IPS-20b (cell line): ENCODE measurements around the gene CDK13.

Source experiments
- H3K27ac ChIP-seq: one replicate; pipeline ENCODE4 v1.5.1; 2013; ENCODE audit warnings: low read length
- H3K27me3 ChIP-seq: 2 replicates; pipeline ENCODE4 v1.6.1; 2013; ENCODE audit warnings: mild to moderate bottlenecking, low read length, inconsistent platforms; ENCODE audit not compliant: insufficient read depth
- H3K36me3 ChIP-seq: 2 replicates; pipeline ENCODE4 v1.6.1; 2013; ENCODE audit warnings: low read depth, mild to moderate bottlenecking, inconsistent platforms, low read length, moderate library complexity; ENCODE audit not compliant: insufficient read depth
- H3K4me1 ChIP-seq: 2 replicates; pipeline ENCODE4 v1.6.1; 2013; ENCODE audit warnings: mild to moderate bottlenecking, control low read depth, inconsistent platforms, low read length, moderate library complexity; ENCODE audit not compliant: insufficient read depth
- H3K4me3 ChIP-seq: 2 replicates; pipeline ENCODE4 v1.5.1; 2013; ENCODE audit warnings: mild to moderate bottlenecking, low read length, inconsistent platforms
- H3K9ac ChIP-seq: 2 replicates; pipeline ENCODE4 v1.6.1; 2013; ENCODE audit warnings: low read depth, mild to moderate bottlenecking, inconsistent platforms, low read length, moderate library complexity
- H3K9me3 ChIP-seq: 2 replicates; pipeline ENCODE4 v1.6.1; 2013; ENCODE audit warnings: mild to moderate bottlenecking, low read depth, low read length, inconsistent platforms; ENCODE audit not compliant: insufficient read depth

The CDK13 gene

DNA sequence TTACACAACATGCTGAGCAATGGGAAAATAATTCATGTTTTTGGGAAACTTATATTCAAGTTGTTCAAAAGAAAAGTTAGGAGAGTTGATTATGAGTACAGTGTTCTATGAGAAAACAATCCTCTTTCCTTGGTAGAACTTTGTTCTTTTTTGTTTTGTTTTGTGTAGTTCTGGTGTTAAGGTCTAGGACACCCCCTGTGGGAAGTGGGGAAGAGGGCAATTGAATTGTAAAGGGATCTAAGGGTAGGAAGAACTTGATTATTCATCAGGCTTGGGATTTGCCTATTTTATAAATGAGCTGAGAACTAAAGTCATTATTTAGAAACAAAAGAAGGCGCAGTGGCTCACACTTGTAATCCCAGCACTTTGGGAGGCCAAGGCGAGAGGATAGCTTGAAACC lies 25.9 kb upstream of the CDK13 start:
- H3K9me3 ChIP-seq, result no peaks in the 10 kb centered on the region
- peaks cover 9% of the 10 kb centered on the region; the same call in 1 of the 2 replicates for H3K4me1 ChIP-seq
- no peak overlapping the region for H3K4me3 ChIP-seq
- no peak overlapping the region for H3K27ac ChIP-seq
- H3K36me3 ChIP-seq, result no peaks in the 10 kb centered on the region
- H3K9ac ChIP-seq, result no peak overlapping the region
- no peaks in the 10 kb centered on the region for H3K27me3 ChIP-seq

DNA sequence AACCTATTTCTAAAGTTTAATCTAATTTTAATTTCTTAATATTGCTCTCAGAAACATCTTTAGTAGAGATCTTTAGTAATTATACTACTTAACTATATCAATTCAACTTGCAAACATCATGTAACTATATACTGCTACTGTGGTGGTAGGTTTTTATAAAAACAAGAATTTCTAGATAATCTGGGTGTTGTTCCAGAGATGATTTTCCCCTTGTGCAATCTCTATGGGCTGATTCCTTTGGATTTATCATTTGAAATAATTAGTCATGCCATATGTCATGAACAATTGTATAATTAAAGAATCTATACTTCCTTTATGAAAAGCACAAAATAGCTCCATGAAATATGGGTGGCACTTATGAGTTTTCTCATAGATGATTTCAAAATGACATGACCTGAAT lies 23.9 kb upstream of the CDK13 start:
- Histone ChIP-seq H3K27ac (no peak overlapping the region), H3K9me3 (no peaks in the 10 kb centered on the region), H3K4me3 (no peak overlapping the region)

DNA sequence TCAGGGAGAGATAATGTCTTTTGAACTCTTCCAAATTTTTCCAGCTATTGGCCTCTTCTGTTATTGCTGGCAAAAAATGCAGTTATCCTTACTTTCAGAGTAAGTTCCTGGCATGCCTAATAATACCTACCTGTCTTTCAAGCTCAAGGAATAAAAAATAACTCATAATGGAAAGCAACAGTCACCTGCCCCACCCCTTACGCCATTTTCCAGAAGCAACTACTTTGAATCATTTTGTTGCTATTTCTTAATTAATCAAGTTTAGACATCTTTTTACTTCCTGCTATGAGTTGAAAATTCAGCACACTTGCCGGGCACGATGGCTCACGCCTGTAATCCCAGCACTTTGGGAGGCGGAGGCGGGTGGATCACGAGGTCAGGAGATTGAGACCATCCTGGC lies 23.0 kb upstream of the CDK13 start:
- Histone ChIP-seq H3K27ac (no peak overlapping the region), H3K27me3 (no peaks in the 10 kb centered on the region), H3K4me3 (no peak overlapping the region), H3K9ac (no peak overlapping the region), H3K36me3 (no peaks in the 10 kb centered on the region), H3K9me3 (no peaks in the 10 kb centered on the region), H3K4me1 (peaks cover 9% of the 10 kb centered on the region; the same call in 1 of the 2 replicates)

More for the DNA sequence above, 23.9 kb upstream of the CDK13 start:
- H3K27me3 ChIP-seq, result no peaks in the 10 kb centered on the region
- peaks cover 9% of the 10 kb centered on the region; the same call in 1 of the 2 replicates for H3K4me1 ChIP-seq
- H3K36me3 ChIP-seq, result no peaks in the 10 kb centered on the region
- H3K9ac ChIP-seq, result no peak overlapping the region

DNA sequence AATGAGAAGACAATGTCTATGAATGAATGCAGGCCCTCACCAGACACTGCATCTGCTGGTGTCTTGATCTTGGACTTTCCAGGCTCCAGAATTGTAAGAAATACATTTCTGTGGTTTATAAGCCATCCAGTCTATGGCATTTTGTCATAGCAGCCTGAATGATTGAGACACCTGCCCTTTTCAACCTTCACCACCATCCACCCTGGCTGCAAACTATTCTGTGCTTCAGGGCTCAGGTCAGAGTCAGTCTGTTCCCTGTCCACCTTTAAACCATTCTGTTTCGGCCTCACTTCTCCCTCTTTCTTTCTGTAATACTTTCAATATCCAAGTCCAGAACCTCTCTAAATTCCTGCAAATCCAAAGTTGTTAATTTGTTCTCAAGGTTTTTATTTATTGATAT lies 15.9 kb upstream of the CDK13 start:
- Histone ChIP-seq H3K27ac (no peak overlapping the region), H3K27me3 (no peaks in the 10 kb centered on the region), H3K9ac (no peak overlapping the region), H3K36me3 (no peaks in the 10 kb centered on the region), H3K4me1 (no peaks in the 10 kb centered on the region), H3K4me3 (no peak overlapping the region), H3K9me3 (no peaks in the 10 kb centered on the region)

DNA sequence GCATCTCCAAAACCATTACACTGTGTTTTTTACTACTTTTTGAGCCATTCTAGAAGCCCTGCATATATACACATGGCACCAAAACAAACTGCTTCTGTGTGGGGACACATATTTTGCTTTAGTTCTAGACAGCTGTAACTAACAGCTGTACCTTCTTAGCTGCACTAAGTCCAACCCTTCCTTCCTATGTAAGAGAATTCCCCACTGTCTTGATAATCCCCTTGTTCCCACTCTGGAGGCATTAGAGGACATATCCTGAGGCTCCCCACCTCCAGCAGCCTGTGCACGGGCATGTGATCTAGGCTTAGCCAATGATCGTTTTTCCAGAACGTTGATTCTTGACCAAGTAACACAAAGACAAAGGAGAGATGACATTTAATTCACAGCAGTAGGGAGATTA lies 13.3 kb upstream of the CDK13 start:
- no peaks in the 10 kb centered on the region for H3K4me1 ChIP-seq
- H3K36me3 ChIP-seq, result no peaks in the 10 kb centered on the region
- no peaks in the 10 kb centered on the region for H3K27me3 ChIP-seq
- no peak overlapping the region for H3K4me3 ChIP-seq
- no peaks in the 10 kb centered on the region for H3K9me3 ChIP-seq
- H3K27ac ChIP-seq, result no peak overlapping the region
- no peak overlapping the region for H3K9ac ChIP-seq

DNA sequence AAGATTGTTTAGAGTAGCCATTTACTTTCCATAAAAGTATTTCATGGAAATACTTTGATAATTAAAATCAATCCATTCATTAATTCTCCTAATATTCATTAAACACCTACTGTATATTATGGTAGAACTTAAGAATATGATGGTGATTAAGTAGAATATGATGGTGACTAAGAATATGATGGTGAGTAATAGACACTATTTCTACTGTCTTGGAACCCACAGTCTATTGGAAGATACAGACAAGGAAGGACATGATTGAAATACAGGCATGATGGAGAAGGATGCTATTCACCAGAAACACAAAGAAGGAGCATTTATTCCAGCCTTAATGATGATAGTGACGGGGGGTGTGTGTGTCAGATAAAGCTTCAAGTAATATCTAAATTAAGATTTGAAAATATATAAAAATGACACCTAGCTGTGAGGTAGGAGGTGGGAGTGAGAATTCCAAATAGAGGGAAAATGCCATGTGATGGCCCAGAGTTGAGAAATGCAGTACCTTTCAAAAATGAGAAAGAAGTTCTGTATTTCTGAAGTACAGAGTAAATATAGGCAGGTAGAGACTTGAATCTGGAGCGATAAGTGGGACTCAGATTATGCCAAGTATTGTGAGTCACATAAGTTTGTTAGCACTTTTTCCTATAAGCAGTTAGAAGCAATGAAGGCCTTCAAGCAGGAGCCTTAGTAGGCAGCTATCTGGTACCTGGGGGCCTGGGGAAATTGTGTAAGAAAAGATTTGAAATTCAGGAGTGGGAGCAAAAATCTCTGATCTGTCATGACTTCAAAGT lies 12.5 kb upstream of the CDK13 start:
- no peaks in the 10 kb centered on the region for H3K9me3 ChIP-seq
- H3K27me3 ChIP-seq, result no peaks in the 10 kb centered on the region
- H3K4me1 ChIP-seq, result no peaks in the 10 kb centered on the region
- no peak overlapping the region for H3K4me3 ChIP-seq
- H3K36me3 ChIP-seq, result no peaks in the 10 kb centered on the region
- H3K27ac ChIP-seq, result no peak overlapping the region
- H3K9ac ChIP-seq, result no peak overlapping the region

DNA sequence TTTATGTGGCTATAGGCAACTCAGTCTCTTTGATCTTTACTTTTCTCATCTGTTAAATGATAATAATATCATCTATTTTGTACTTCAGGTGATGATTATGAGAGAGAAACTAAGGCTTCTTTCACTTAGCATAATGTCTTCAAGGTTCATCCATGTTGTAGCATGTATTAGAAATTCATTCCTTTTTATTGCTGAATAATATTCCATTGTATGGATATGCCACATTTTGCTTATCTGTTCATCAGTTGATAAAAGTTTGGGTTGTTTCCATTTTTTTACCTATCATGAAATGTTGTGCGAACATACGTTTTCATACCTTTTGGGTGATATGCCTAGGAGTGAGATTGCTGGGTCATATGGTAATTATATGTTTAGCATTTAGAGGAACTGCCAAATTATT lies 7.2 kb upstream of the CDK13 start:
- H3K4me3 ChIP-seq, result no peak overlapping the region
- H3K27ac ChIP-seq, result no peak overlapping the region
- H3K9ac ChIP-seq, result no peak overlapping the region
- H3K4me1 ChIP-seq, result no peaks in the 10 kb centered on the region
- H3K36me3 ChIP-seq, result no peaks in the 10 kb centered on the region
- no peaks in the 10 kb centered on the region for H3K27me3 ChIP-seq
- H3K9me3 ChIP-seq, result no peaks in the 10 kb centered on the region

DNA sequence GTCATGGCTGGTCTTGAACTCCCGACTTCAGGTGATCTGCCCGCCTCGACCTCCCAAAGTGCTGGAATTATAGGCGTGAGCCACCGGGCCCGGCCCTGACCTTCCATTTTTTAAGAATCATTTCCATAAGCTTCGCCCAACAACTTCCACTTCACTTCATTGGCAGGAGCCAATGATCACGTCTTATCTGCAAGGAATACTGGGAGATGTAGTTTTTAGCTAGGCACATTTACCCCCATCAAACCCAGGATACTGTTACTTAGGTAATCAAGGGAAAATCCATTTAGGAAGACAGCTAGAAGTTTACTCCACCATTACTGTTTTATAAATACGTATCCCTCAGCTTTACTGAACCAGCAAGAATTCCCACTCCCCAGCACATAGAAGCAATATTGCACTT lies 3.4 kb upstream of the CDK13 start:
- no peaks in the 10 kb centered on the region for H3K4me1 ChIP-seq
- no peak overlapping the region for H3K4me3 ChIP-seq
- no peak overlapping the region for H3K9ac ChIP-seq
- no peak overlapping the region for H3K27ac ChIP-seq
- H3K36me3 ChIP-seq, result no peaks in the 10 kb centered on the region
- H3K27me3 ChIP-seq, result no peaks in the 10 kb centered on the region
- no peaks in the 10 kb centered on the region for H3K9me3 ChIP-seq

DNA sequence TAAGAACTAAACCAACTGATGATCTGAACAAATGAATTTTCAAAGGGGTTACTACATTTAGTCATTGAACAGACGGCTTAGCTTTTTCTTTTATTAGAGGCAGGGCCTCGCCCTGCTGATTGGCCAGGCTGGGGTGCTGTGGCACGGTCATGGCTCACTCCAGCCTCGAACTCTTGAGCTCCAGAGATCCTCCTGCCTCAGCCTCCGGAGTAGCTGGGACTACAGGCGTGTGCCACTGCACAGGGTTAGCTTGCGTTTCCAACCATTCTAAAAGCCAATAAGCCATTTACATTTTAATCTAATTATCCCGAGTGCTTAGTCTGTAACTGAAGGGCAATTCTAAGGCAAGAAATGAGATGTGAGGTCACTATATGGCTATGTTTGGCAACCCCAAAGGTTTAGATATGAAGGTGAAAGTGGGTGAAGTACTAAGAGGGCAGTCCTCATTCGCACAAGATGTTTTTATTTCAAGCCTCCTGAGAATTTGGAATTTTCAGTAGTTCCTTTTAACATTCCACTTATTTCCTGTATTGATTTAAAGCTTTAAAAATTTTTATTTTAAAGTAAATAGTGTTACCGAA lies 1.6 kb upstream of the CDK13 start:
- Histone ChIP-seq H3K27ac (no peak overlapping the region), H3K36me3 (no peaks in the 10 kb centered on the region), H3K27me3 (no peaks in the 10 kb centered on the region), H3K4me1 (no peaks in the 10 kb centered on the region; the same call in 1 of the 2 replicates), H3K4me3 (peak overlapping the region; percentile 93), H3K9me3 (no peaks in the 10 kb centered on the region), H3K9ac (peak overlapping the region; percentile 97)

DNA sequence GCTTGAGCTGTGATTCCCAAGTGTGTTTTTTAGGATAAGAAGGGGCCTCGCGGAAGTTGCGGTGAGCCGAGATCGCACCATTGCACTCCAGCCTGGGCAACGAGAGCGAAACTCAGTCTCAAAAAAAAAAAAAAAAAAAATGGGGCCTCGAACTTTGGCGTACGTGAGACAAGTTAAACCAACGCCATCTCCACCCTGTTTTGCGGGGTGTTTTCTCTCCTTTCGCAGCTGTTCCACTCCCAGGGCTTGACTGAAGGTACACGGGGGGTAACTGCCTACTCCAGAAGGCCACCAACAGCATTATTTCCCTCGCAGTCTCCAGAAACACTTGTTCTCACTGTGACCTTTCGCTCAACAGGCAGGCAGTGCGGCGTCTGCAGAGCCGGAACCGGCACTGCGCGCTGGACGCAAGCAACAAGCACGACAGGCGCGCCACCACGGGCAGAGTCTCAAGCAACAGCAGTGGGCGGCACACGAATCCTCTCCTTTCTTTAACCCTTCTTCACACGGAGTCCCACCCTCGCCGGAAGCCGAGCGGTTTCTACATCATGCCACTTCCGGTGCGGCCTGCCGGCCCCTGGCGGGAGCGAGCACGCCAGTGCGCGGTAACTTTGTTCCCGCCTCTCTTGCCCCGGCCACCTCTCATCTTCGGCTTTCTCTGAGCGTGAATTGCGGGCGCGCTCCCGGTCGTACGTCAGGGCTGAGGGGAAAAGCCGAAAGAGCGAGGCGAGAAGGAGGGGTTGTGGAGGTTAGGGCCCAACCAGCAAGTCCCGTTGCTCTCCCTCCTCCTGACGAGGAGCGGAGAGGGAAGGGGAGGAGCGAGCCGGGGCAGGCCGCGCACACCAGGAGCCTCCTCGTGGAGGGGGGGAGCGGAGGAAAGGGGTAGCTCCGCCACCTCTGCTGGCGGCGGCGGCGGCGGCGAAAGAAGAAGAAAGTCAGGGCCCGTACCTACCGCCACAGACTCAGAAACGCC lies 814 bp upstream of the CDK13 start:
- H3K27me3 ChIP-seq, result no peaks in the 10 kb centered on the region
- no peaks in the 10 kb centered on the region for H3K9me3 ChIP-seq
- H3K9ac ChIP-seq, result peak overlapping the region; percentile 97
- peaks cover 3% of the 10 kb centered on the region; the same call in 1 of the 2 replicates for H3K4me1 ChIP-seq
- peak overlapping the region; percentile 85 for H3K27ac ChIP-seq
- H3K36me3 ChIP-seq, result no peaks in the 10 kb centered on the region
- peak overlapping the region; percentile 93 for H3K4me3 ChIP-seq

DNA sequence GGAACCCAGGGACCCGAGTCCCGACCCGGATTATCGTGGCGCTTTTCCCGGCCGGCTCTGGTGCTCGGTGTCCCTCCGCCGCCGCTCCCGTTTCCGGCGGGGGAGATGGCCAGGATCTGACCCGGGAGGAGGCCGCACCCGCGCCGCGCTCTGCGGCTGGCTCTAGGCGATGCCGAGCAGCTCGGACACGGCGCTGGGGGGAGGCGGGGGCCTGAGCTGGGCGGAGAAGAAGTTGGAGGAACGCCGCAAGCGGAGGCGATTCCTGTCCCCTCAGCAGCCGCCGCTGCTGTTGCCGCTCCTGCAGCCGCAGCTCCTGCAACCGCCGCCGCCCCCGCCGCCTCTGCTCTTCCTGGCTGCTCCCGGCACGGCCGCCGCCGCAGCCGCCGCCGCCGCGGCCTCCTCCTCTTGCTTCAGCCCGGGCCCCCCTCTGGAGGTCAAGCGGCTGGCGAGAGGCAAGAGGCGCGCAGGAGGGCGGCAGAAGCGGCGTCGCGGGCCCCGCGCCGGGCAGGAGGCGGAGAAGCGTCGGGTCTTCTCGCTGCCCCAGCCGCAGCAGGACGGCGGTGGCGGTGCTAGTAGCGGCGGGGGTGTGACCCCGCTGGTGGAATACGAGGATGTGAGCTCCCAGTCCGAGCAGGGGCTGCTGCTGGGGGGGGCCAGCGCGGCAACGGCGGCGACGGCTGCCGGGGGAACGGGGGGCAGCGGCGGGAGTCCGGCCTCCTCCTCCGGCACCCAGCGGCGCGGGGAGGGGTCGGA lies 593 bp downstream of the CDK13 start:
- H3K27me3 ChIP-seq, result no peaks in the 10 kb centered on the region

More for the DNA sequence above, 593 bp downstream of the CDK13 start:
- H3K9ac ChIP-seq, result peak overlapping the region; percentile 85; the same call in 1 of the 2 replicates
- H3K27ac ChIP-seq, result peak overlapping the region; percentile 89
- no peaks in the 10 kb centered on the region for H3K36me3 ChIP-seq
- H3K9me3 ChIP-seq, result no peaks in the 10 kb centered on the region
- H3K4me1 ChIP-seq, result peaks cover 3% of the 10 kb centered on the region; the same call in 1 of the 2 replicates
- H3K4me3 ChIP-seq, result peak overlapping the region; percentile 93
